HG03196 (cell line): Measurements from ENCODE around the gene DCTN4.
"Not testable (repeated sequence)": the region's sequence is repeated elsewhere in the genome, so short reads cannot be mapped to it uniquely, and the experiment has no call there.

Experiments used
- ATAC-seq: cut with Tn5 transposase; IDR thresholded peaks from one replicate; pipeline ENCODE4 v1.9.1; 2021; ENCODE audit not compliant: unreplicated experiment

DCTN4 gene

DNA sequence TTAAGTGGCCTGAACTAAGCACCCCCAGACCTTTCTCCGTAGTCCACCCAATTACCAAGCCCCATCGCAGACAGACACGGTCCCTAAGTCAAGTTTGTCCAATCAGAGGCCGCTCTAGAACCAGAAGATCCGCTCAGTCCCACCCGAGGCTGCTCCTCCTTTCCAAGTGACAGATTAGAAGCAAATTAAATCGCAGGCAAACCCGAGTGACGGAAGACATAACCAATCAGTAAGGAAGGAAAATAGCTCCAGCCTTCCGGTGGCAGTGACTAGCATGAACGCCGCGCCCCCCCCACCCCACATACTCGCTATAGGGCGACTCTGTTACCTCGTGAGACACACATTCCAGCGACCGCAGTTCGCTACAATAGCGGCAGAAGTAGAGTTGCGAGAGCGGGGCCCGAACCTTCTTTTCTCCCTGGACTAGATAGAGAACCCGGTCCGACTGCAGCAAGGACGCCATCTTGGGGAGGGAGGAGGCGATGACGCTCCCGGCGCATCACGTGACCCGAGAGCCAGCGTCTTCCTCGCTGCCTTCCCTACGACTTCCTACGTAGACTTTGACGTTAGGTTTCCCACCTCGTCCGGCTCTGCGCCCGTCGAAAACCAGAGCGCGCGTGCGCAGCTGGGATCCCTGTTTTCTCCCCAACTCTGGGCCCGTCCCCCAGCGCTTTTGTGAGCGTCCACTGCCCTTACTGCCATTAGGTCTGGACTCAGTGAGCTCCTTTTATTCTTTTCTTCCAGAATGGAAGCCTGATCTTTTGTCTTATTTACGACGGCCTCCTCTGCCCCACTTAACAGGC, at the start of gene DCTN4:
Gene DCTN4, minus strand, starts transcription at position 487 of the 803 bp plus-strand sequence. Its CDS starts 24 bp downstream, at position 463.
- ATAC-seq = peak; percentile 96

DNA sequence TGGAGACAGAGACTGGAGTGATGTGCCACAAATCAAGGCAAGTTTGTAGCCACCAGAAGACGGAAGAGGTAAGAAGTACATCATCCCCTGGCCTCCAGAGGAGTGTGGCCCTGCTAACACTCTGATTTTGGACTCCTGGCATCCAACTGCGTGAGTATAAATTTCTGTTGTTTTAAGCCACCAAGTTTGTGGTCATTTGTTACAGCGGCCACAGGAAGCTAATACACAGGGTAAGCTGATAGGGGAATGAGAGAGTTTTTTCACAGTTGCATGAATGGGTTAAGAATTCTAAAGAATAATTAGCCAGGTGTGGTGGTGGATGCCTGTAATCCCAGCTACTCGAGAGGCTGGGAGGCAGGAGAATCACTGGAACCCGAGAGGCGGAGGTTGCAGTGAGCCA, 45.6 kb upstream of the DCTN4 start:
- ATAC-seq = no peak

- no peak for ATAC-seq
Measured at GRCh38 chr5:150801117-150801927, 42.5 kb upstream of the DCTN4 start.

- ATAC-seq = no peak
Measured at GRCh38 chr5:150797384-150797783, 38.6 kb upstream of the DCTN4 start.

DNA sequence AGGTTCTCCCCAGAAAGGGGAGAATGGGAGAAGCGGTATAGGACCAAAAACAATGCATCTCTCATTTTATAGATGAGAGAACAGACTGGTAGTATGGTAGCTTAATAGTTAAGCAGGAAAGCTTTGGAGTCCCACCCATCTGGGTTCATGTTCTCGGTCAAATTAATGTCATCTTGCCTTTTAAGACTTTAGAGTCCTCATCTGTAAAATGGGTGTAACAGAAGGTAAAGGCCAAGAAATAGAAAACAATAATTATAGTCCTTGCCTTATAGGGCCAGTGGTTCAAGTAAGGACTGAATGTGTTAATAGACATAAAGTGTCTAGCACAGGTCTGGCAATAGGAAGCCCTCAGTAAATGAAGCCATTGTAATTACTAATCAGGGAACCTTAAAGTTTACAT, 36.1 kb upstream of the DCTN4 start:
- ATAC-seq = no peak

DNA sequence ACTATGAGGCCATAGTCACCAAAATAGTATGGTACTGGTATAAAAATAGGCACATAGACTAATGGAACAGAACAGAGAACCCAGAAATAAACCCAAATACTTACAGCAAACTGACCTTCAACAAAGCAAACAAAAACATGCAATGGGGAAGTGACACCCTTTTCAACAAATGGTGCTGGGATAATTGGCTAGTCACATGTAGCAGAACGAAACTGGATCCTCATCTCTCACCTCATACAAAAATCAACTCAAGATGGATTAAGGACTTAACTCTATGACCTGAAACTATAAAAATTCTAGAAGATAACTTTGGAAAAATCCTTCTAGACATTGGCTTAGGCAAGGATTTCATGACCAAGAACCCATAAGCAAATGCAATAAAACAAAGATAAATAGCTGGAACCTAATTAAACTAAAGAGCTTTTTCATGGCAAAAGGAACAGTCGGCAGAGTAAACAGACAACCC, 34.6 kb upstream of the DCTN4 start:
- not testable (repeated sequence) for ATAC-seq

DNA sequence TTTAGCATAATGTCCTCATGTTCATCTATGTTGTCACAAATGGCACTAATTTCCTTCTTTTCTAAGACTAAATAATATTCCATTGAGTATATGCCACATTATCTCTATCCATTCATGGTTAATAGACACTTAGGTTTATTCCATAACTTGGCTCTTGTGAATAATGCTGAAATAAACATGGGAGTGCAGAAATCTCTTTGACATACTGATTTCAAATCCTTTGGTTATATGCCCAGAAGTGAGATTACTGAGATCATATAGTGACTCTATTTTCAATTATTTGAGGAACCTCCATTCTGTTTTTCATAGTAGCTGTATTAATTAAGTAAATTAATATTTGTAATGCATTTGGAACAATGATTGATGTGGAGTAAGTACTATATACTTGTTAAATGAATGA, 32.7 kb upstream of the DCTN4 start:
- ATAC-seq = no peak

DNA sequence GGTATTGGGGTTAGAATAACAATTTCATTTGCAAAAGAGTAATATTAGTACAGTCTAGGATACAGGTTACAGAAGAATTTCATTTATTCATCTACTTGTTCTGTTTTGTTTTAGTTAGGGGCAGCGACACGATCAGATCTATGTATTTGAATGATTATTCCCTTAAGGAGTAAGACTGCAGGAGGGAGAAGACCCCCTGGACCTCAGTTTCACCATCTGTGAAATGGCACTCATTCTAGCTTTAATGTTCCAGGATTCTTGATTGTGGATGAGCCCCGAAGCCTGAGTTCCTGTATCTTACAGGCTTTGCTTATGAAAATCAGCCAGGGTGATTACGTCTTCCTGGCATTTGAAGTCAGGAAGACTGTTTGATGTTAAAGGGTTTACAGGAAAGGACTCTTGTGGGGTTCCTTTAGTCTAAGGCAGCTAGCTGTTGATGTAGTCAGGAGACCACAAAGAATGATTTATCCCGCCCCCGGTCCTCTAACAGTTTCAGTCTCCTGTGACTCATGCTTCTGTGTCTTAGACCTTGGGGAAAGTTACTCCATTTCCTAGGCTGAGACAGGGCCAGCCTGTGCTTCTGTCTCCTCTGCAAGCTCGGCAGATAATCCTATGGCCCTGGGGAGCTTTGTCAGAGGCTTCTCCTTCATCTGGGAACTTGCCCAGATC, 31.3 kb upstream of the DCTN4 start:
- peak; percentile 95 for ATAC-seq

DNA sequence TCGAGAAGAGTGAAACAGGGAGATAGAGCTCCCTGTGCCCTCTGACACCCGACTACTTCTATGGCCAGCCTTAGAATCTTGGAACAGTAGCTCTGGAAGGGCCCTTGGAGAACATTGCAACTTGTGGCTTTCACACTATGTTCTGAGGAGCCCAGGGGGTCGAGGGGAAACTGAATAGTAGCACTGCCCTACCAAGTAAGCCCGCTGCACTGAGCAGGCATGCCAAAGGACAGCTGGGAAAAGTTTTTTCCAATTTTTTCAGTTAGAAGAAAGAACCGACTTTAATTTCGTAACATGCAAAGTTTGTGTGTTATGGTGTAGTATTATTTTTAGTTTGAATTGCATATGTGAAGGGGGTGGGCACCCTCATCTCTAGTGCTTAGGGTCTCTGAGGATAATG, 30.6 kb upstream of the DCTN4 start:
- no peak for ATAC-seq

- no peak for ATAC-seq
Measured at GRCh38 chr5:150788977-150789376, 30.2 kb upstream of the DCTN4 start.

DNA sequence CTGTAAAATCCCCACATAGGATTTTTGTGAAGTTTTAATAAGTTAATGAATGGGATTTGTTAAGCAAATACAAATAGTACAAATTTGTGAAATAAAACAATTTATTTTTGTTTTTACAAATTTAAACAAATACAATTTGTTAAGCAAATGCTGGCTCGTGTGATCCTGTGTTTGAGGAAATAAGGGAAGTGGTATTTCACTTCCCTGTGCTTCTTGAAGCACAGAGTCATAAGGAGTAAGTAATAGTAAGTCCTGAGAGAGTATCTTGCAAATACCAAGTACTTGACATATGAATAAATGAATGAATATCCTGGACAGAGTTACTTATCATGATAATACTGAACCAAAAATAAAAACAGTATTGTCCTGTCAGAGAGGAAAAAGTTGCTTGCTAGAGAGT, 28.8 kb upstream of the DCTN4 start:
- no peak for ATAC-seq

DNA sequence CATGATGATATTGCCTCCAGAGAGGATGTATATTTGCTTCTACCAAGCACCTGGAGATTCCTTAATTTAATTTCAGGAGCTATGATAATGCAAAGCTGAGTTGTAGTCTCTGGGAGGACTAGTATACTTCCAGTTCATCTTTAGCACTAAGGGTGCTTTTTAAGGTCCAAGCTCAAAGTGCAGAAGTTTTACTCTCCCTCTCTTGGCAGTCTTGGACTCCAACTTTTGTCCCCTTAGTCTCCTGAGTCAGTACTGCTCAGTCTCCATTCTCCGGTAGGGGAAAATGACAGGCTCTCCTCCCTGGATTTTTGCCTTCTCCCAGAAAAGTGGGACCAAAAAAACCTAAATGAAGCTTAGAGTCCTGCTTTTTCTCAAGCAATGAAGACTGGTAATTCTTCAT, 28.1 kb upstream of the DCTN4 start:
- ATAC-seq = no peak

DNA sequence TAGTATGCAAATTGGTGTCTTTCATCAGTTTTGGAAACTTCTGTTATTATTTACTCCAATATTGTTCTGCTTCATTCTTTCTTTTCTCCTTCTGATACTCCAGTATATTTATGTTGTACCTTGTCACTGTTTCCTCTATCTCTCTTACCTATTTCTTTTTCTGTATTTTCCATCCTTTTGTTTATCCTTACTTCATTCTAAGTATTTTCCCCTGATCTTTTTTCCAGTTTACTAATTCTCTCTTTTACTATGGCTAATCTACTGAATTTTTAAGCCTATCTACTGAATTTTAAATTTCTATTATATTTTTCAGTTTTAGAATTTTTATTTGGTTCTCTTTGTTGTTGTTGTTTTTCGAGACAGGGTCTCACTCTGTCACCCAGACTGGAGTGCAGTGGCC, 27.1 kb upstream of the DCTN4 start:
- ATAC-seq = no peak

- peak; percentile 43 for ATAC-seq
Measured at GRCh38 chr5:150783422-150783928, 24.7 kb upstream of the DCTN4 start.

- no peak for ATAC-seq
Measured at GRCh38 chr5:150782850-150783249, 24.0 kb upstream of the DCTN4 start.

DNA sequence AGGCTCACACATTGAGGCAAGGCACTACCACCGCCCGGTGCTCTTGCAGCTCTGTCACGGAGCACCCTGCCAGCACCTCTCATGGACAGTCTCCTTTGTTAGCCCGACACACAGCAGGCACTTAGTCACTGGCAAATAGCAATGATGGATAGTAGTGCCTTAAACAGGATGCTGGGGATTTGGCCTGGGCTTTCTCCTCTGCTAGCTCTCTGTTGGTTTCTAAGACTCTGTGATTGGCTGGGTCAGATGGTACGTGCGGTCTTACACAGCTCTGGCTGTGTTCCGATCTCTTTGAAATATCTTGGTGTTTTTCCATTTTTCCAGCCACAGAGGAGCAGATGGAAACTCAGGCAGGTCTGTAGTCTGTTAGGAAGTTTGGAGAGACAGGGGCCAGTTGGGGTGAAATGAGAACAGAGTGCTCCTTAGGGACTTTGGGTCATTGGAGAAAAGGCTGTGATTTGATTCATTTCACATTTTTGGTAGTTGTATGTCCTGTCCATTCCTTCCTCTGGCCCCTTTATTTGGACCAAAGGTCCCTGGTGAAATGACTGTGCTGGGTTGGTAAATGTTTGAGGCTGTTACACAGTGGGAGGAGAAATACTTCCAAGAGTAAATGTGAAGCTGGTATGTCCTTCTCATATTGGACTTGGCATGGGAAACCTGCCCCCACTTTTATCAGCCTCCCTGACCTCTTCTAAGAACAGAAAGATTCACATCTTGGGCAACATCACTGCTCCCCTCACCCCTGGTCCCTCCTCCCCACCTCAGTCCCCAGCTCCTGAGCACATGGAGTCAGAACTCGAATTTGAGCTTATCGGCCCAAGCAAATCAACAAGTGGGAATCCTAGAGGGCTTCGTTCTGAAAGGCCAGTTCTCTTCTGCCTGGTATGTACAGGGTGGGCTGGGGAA, 23.1 kb upstream of the DCTN4 start:
- no peak for ATAC-seq

DNA sequence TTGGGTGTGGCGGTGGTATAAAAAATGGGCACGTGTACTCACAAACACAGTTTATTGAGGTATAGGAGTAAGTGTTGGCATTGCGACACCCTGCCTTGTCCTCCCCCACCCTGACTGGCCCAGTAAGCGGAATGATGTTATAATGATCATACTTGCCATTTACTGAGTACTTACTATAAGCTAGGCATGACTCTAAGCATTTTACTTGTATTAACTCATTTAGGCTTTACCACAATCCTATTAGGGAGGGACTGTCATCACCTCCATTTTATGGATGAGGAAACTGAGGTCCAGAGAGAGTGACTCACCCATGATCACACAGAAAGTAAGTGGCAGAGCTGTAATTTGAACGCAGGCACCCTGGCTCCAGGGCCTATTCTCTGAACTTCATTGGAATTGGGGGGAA, 22.0 kb upstream of the DCTN4 start:
- ATAC-seq = no peak

DNA sequence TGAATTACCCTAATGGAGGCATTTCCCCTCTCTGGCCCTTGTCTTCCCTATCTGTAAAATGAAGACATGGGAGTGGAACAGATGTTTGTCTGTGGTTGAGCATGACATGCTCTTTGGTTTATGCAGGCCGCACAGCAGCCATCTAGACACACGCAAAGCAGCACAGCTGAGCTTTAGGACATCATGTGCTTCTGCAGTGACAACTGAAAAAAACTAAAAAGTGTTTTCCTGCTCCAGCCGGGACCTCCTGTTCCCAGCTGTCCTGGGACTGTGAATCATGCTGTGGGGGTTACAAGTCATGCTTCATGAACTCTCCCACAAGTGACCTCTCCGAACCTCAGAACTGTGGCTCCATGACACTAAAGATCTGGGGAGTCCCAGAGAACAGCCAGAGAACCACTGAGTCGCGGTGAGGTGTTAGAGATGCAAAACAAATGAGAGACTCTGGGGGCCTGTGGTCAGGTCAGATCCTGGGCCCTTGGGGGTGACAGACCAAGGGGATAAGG, 21.4 kb upstream of the DCTN4 start:
- peak; percentile 50 for ATAC-seq

DNA sequence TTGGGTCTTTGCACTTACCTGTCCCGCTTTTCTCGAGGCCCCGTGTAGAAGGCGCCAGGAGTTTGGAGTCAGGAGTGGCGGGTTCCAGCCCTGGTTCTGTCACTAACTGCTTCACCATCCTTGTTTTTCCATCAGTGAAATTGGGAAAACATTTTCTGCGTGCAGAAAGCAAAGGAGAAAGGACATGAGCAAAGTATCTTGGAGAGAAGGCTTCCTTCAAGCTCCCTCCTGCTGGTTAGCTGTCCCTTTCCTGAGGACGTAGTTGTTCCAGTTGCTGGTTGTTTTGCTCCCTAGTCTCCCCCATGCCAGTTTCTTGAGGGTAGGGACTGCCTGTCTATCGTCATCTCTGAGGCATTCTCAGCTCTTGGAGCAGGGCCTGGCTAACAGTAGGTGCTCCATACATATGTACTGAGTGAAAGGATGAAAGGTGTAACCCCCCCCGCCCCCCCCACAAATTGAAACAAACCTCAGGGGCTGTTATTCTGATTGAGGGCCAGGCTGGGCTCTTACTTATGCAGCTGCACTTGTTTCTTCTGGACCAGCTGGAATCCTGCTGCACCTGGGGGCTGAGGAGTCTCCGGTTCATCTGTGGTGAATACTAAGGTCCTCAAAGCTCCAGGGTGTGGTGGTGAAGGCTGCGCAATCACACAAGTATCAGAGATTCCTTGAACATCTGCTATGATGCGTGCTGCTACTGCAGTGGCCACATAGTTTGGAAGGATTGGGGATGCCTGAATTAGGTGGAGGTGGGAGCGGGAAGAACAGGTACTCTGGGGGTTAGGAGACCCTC, 20.8 kb upstream of the DCTN4 start:
- peak; percentile 1 for ATAC-seq
